Forelimb muscle (tissue), 1 donor: ENCODE measurements around the gene DNHD1. TPM values are rescaled to one million over a fixed set of nuclear protein-coding genes. Genes with fewer than 3 reads are reported as not detected.

Source experiments
- DNase-seq: peaks from one replicate; pipeline ENCODE4 v3.0.0-alpha.2; 2013; ENCODE audit warnings: low read depth
- polyA plus RNA-seq: library from polyadenylated mRNA; unstranded; fragments of 120-200 nt; gene quantifications from one replicate; pipeline ENCODE4 v1.2.1, GENCODE V29; 2013; ENCODE audit not compliant: insufficient read length

Gene DNHD1
- polyA plus RNA-seq, 1 donor = 9.8 TPM

- DNase-seq = no peak
These were observed 90.4 kb downstream of the DNHD1 start for GRCh38 chr11:6587360-6587953.

- DNase-seq = no peak
These were observed 90.9 kb downstream of the DNHD1 start for GRCh38 chr11:6588018-6588417.

- DNase-seq = no peak
These were observed 97.2 kb downstream of the DNHD1 start for GRCh38 chr11:6594142-6594768.

DNA sequence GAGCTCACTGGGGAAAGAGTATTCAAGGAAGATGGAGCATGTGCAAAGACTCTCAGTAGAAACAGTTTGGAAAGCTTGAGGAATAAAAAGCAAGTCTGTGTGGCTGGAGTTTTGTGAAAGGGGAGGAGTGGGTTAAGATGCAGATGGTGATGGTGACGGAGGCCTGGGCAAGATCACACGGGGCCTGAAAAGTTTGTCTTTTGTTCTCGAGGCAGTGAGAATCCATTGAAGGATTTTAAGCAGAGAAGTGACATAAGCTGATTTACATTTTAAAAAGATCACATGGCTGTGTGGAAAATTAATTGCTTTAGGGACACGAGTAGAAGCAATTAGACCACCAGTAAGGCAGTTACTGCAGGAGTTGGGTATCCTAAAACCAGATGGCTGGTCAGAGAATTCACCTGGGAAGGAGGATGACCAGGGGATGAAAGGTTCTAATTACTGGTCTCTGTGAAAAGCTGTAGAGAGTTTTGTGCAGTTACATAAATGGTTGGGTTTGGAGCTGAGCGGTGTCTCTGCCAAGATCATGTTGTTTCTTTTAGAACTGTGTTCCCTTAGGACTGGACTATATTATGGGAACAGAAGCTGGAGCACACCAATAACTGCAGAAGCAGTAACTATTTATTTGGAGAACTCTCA, 99.3 kb downstream of the DNHD1 start:
- DNase-seq = no peak

DNA sequence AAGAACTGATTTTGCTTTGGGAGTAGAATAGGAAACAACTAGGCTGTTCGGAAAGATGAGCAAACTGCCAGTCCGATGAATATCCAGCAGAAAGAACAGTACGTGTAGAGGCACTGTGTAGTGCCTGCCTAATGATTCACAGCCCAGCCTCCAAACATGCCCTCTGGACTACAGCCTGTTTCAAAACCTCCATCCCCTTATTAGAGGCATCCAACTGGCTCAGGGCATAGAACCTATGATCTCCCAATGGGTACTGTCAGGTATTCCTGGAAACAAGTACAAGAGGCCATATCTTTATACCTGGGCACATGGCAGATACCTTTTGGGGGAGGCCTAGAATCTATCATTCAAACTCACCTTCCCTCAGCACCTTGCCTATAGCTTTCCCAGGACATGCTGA, 101.5 kb downstream of the DNHD1 start:
- DNase-seq = no peak

GRCh38 chr11:6599449-6599848, 102.4 kb downstream of the DNHD1 start:
- no peak for DNase-seq

GRCh38 chr11:6599881-6600390, 102.9 kb downstream of the DNHD1 start:
- DNase-seq = no peak

DNA sequence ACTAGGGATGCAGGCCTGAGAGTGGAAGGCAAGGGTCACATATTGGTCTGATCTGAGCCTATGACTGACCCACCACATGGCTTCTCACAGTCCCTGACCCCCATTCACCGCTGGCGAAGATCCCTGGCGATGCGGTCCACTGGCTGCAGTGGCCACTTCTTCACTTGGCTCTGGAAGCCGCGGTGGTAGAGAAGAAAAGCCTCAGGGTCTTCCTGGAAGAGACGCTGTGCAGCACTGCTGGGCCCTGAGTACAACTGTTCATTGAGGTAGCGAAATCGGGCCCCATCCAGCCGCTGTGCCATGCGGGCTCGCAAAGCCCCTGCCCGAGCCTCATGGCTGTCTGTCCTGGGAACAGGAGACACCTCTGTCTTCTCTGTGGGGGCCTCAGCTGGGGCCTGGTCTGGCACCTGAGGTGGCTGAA, 104.0 kb downstream of the DNHD1 start:
- DNase-seq = no peak

DNA sequence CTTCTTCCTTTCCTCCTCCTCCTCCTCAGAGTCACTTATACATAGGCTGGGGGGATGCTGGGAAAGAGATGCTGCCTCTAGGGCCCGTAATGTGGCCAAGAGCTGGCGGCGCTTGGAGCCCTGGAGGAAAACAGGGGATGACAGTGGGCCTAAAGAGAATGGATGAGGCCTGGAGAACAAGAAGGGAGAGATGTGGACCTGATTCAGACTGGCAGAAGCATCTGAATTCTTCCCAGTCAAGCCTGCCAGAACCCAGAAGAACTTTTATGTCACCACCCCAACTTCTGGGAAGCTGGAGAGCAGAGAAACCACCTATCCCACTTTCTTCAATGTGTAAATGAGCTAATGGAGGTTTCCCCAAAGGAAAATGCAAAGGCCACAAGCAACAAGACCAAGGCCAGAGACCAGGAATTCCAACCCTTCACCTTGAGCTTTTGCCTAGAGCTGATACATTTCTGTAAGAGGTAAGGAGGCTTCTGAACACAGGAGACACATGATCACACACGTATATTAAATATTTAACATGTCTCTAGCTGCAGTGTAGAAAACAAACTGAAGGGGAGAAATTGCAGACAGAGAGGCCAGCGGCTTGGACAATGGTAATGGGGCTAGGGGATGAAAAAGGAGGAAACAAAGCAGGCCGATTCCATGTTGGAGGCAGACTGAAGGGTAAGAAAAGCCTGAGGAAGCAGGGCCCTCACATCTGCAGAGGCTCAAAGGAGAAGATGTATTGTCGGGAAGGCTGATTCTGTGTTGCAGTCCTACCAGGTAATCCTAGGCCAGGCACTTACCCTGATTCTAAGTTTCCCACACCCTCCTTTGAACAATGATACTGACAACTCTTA, 105.2 kb downstream of the DNHD1 start:
- no peak for DNase-seq

DNA sequence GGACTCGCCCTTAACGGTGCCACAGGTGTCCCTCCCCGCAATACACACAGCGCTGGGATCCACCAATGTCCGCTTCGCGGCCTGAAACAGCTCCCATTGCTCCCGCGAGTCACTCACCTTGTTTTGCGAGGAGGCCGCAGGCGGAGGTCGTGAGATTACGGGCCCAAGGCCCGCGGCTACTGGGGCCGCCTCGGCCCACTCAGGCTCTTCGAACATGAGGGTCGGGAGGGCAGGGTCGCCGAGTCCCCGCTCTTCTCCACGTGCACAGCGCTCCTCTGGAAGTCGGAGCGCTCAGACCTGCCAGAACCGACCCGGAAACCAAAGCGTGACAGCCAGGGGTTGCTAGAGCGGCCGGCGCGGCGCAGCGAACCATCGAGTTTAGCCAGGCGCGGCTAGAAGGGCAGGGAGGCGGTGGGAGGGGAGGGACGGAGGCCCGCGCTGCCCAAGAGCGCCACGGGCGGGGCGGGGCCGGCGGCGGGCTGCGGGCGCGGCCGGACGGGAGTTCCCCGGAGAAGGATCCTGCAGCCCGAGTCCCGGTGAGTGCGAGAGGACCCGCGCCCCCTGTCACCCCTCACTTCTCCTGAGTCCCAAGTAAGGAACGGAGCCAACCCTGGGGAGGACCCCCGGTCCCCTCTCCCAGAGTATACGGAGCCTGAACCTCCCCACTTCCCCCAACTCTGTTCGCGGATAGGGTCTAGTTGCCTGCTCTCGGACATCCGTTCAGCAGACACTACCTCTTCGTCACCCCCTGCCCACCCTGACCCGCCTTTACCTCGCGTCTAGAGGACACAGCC, 106.4 kb downstream of the DNHD1 start, which contains the start of the genes ILK and RRP8:
Gene ILK (plus strand): TSS at position 488 of the 794 bp plus-strand sequence. CDS start 498 bp downstream, outside the sequence.
Gene RRP8 (minus strand): TSS at position 330 of the 794 bp plus-strand sequence. CDS start 114 bp downstream, at position 216.
- DNase-seq = peak; percentile 72

DNA sequence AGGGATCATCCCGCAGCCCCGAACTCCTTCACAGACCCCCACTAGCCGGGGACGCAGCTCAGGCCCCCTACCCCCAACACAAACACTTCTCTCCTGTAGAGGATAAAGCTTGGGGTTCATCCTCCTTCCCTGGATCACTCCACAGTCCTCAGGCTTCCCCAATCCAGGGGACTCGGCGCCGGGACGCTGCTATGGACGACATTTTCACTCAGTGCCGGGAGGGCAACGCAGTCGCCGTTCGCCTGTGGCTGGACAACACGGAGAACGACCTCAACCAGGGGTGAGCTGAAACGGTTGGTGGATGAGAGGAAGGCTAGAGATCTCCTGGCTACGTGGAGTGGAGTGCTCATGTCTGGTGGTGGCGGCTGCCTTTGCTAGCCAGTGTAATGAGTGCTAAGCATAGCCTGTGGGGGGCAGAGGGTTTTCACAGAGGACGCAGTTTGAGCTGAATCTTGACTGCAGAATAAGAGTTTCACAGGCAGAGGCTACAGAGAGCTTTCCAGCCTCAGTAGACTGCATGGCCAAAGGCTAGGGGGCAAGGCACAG, 107.1 kb downstream of the DNHD1 start:
- DNase-seq = no peak

DNA sequence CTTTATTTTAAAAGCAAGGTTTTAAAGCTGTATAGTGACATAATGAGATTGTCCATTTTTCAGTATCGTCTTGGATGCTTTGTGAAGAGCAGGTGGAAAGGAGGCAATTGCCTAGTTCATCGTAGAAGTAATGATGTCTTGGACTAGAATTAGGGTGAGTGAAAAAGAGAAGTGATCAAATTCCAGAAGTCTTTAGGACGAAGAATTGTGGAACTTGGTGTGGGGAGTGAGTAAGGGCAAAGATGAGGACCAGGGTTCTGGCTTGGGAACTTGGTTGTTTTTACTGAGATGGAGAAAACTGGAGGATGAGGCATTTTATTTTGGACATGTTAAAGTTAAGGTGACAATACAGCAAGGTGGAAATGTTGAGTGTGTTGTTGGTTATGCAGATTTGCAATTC, 107.7 kb downstream of the DNHD1 start:
- DNase-seq = no peak

- peak; percentile 86 for DNase-seq
These were observed 109.5 kb downstream of the DNHD1 start for GRCh38 chr11:6606471-6607189.

DNA sequence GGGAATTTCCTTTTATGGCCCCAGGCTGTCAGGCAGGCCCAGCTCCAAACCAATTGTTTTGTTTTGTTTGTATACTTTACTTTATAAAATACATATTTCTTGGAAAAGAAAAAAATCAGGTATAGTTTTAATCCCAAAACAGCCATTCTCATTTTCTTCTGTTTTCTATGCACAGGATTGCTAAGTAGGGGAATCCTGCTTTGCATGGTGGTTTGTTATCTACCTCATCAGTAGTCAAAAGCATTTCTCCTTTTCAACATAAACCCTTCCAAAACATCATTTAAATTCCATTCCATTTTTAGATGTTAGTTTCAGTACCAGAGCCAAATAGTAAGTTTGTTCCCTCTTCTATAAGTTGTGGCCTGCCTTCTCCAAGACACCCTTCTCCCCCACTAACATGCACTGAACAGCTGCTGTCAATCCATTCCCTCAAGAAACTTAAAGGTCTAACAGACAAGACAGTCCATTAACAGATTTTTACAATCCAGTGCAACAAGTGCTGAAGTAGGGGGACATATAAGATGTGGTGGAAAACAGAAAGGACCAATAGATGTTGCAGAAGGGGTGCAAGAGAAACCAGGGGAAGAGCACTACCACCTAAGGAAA, 110.2 kb downstream of the DNHD1 start:
- no peak for DNase-seq

- no peak for DNase-seq
These were observed 110.9 kb downstream of the DNHD1 start for GRCh38 chr11:6608011-6608410.

DNA sequence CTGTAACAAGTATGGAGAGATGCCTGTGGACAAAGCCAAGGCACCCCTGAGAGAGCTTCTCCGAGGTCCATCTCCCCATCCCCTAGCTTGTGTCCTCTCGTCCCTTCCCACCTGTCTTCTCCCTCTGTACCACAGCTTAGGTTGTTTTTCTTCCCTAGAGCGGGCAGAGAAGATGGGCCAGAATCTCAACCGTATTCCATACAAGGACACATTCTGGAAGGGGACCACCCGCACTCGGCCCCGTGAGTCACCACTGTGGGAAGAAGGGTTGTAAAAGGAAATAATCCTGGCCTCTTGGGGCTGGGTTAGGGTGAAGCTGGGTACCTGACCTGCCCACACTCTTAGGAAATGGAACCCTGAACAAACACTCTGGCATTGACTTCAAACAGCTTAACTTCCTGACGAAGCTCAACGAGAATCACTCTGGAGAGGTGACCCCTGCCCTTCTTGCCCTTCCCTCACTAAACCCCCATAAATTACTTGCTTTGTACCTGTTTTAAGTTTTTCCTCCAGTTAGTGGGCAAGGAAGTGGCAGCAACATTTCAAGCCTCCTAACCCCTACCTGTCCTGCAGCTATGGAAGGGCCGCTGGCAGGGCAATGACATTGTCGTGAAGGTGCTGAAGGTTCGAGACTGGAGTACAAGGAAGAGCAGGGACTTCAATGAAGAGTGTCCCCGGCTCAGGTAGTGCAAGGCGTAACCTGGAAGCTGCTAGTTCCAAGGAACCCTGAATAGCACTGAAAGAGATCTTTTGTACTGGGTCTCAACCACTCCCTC, 111.8 kb downstream of the DNHD1 start:
- DNase-seq = no peak

GRCh38 chr11:6609502-6610015, 112.5 kb downstream of the DNHD1 start:
- no peak for DNase-seq

DNA sequence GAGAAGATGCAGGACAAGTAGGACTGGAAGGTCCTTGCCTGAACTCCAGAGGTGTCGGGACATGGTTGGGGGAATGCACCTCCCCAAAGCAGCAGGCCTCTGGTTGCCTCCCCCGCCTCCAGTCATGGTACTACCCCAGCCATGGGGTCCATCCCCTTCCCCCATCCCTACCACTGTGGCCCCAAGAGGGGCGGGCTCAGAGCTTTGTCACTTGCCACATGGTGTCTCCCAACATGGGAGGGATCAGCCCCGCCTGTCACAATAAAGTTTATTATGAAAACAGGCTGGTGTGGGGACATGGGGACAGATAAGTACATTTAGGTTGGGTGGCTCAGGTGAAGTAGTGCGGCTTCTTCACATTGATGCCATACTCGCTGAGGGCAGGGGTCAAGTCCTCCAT, 113.5 kb downstream of the DNHD1 start:
- DNase-seq = no peak
